Measurements from ENCODE around the gene NCSTN. TPM values are rescaled to one million over a fixed set of nuclear protein-coding genes. Genes with fewer than 3 reads are reported as not detected.

The NCSTN gene
- total RNA-seq: 10 to 100 TPM; 37.2 to 64.9 (median 48.3) TPM

DNA sequence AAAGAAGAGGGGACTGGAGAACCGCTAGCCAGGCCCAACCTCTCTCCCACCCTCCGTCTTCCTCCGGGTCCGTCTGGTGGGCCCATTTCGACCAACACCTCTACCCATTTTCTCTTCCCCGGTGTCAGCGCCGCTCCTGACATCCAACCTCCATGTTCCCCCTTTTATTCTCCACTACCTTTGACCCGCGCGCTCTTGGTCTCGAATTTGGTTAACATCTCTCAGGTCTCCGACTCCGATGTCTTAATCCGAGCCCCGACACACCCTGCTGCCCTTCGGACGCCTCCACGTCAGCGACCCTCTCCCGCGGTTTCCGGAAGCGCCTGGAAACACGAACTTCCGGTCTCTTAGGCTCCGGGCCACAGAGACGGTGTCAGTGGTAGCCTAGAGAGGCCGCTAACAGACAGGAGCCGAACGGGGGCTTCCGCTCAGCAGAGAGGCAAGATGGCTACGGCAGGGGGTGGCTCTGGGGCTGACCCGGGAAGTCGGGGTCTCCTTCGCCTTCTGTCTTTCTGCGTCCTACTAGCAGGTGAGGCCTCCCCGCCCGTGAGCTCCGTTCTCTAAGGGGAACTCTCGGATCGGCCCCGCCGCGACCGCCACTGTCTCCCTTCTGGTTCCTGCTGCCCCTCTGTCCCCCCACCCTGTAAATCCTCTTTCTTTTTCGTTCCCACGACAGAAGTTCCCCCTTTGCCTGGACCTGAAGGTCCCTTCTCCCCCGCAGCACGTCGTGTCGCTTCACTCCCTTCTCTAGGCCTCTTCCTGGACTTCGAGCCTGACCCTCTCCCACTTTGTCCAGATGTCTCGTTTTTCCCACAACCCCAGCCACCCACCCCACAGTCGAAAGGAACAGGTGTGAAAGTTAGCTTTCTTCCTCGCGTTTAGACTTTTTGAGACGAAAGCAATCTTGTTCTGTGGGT is at the start of gene NCSTN, which contains the start of gene COPA:
Gene NCSTN (plus strand): TSS at position 431 of the 917 bp plus-strand sequence. CDS start 14 bp downstream, at position 445.
Gene COPA (minus strand): TSS at position 298 of the 917 bp plus-strand sequence. CDS start 80 bp downstream, at position 218.
- peak; percentile 91 to 98 for DNase-seq (ENCODE audit: low spot score in 2 of 2)
- WGBS, 2 donors: 0% methylated on average over 58 of the region's 58 CpGs
- TF ChIP-seq POLR2A (IDR thresholded peaks at IDR 0.05): peak in 1 of 2 donors; percentile 90
- TF ChIP-seq, protein P1, sequence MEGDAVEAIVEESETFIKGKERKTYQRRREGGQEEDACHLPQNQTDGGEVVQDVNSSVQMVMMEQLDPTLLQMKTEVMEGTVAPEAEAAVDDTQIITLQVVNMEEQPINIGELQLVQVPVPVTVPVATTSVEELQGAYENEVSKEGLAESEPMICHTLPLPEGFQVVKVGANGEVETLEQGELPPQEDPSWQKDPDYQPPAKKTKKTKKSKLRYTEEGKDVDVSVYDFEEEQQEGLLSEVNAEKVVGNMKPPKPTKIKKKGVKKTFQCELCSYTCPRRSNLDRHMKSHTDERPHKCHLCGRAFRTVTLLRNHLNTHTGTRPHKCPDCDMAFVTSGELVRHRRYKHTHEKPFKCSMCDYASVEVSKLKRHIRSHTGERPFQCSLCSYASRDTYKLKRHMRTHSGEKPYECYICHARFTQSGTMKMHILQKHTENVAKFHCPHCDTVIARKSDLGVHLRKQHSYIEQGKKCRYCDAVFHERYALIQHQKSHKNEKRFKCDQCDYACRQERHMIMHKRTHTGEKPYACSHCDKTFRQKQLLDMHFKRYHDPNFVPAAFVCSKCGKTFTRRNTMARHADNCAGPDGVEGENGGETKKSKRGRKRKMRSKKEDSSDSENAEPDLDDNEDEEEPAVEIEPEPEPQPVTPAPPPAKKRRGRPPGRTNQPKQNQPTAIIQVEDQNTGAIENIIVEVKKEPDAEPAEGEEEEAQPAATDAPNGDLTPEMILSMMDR (IDR thresholded peaks at IDR 0.05): no peak
- intact Hi-C loops (cut with DNase I; ENCODE audit: low total_unique reads): no loop called here
- peak within 1 kb of the TSS; percentile 95 for H3K4me3 ChIP-seq (ENCODE audit: low read depth, poor library complexity, severe bottlenecking)

DNA sequence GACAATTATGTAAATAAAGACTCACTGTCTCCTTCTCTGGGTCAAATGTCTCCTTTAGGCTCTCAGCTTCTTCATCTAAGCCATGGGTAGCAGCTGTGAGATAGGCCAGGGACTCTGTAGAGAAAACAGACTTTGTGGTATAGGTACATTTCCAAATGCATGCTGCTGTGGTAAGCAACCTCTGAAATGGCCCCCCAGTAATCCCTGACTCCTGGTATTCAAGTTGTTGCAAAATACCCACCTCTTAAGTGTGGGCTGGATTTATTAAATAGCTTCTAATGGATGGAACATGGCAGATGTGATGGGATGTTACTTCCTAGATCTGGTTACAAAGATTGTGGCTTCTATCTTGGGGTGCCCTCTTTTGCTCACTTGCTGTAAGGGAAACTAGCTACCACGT is 47.1 kb upstream of the NCSTN start:
- DNase-seq (ENCODE audit: low spot score in 2 of 2): no peak
- intact Hi-C loops (cut with DNase I; ENCODE audit: low total_unique reads): no loop called here
- TF ChIP-seq, protein P1 (IDR thresholded peaks at IDR 0.05): no peak
- TF ChIP-seq POLR2A (IDR thresholded peaks at IDR 0.05): no peak
- H3K4me3 ChIP-seq (ENCODE audit: low read depth, poor library complexity, severe bottlenecking): no peak overlapping the region
- WGBS, 2 donors: 88% methylated on average over 1 of the region's 1 CpG

DNA sequence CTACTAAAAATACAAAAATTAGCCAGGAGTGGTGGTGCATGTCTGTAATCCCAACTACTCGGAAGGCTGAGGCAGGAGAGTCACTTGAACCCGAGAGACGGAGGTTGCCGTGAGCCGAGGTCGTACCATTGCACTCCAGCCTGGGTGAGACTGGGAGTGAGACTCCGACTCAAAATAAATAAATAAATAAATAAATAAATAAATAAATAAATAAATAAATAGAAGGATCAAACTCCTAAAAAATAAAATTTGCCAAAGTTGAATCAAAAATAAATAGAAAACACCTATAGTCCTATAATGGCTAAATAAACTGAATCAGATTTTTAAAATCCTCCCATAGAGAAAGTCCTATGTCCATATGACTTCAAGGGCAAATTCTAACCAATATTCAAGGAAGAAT is 43.0 kb upstream of the NCSTN start:
- WGBS, 2 donors: 89 to 90% methylated on average over 7 of the region's 7 CpGs
- intact Hi-C loops (cut with DNase I; ENCODE audit: low total_unique reads): no loop called here
- no peak for TF ChIP-seq POLR2A (IDR thresholded peaks at IDR 0.05)
- TF ChIP-seq, protein P1 (IDR thresholded peaks at IDR 0.05): no peak
- H3K4me3 ChIP-seq (ENCODE audit: low read depth, poor library complexity, severe bottlenecking): no peak overlapping the region
- DNase-seq (ENCODE audit: low spot score in 2 of 2): no peak

DNA sequence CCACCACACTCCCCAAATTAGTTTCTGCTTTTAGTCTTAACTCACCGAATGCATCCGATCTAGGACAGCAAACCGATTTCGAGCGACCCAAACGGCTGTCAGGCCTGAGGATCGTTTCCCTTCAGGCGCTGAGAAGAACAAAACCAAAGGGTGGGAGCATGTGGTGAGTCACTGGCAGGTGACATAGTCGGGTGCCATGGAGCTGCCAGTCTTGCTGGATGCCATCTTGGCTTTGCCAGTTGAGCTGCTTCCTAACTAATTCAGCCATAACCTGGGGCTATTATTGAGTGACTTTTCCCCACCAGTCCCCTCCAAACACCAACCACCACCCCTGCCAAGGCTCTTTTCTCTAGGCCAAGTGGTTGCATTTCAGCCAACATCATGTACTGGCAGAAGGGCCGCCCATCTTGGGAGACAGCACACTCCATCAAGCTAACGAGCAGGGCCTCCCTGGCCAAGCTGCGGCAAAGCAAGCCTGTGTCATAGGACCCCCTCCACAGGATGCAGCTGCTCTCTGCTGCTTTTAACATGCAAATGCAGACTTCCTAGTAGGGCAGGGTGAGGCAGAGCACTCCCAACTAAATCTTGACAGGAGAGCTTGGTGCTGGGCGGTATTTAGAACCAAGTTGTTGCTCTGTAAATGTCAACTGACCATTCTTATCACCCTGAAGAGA is 35.9 kb upstream of the NCSTN start:
- DNase-seq (ENCODE audit: low spot score in 2 of 2): no peak
- intact Hi-C loops (cut with DNase I; ENCODE audit: low total_unique reads): no loop called here
- TF ChIP-seq POLR2A (IDR thresholded peaks at IDR 0.05): no peak
- TF ChIP-seq, protein P1 (IDR thresholded peaks at IDR 0.05): no peak
- H3K4me3 ChIP-seq (ENCODE audit: low read depth, poor library complexity, severe bottlenecking): no peak overlapping the region
- WGBS, 2 donors: 84 to 87% methylated on average over 13 of the region's 13 CpGs

DNA sequence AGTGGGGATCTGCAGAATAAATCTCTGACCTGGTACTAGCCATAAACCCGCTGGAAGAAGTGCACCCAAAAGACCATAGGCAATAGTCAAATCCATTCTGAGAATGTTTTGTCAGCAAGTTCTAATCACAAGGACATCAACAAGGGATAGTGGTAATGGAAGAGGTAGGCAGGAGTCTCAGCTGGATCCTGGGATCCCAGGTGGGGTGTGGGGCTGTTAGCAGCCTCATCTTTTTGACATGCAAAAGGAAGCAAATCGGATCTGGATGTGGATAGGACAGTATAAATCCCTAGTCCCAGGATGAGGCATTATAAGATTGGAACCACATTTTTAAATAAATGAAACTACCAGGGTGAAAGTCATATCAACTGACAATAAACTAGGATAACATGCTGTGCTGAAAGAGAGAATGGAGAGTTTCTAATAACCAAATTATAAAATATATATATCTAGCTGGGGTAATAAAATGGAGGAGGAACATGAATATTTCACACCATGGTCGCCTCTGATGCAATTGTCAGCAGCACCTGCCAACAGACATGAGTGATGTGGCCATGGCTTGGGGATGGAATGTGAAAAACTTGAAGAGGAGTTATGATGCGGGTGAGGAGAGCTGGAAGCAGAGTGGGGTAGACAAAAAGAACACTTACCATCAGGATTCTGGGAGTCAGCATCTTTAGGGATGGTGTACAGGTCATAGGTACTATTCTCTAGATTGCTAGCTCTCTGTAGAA is 34.6 kb upstream of the NCSTN start:
- no peak for DNase-seq (ENCODE audit: low spot score in 2 of 2)
- intact Hi-C loops (cut with DNase I; ENCODE audit: low total_unique reads): no loop called here
- 72 to 86% methylated on average over 4 of the region's 4 CpGs for WGBS, 2 donors
- TF ChIP-seq POLR2A (IDR thresholded peaks at IDR 0.05): no peak
- TF ChIP-seq, protein P1 (IDR thresholded peaks at IDR 0.05): no peak
- no peak overlapping the region for H3K4me3 ChIP-seq (ENCODE audit: low read depth, poor library complexity, severe bottlenecking)

Measured in lower leg skin (tissue), 4 donors.